ENCODE data around the gene HCRT. TPM values are rescaled to one million over a fixed set of nuclear protein-coding genes. Genes with fewer than 3 reads are reported as not detected.
A peak's percentile ranks its signal among the peaks of the same experiment; 100 is the strongest.
"Not testable (repeated sequence)": the region's sequence is repeated elsewhere in the genome, so short reads cannot be mapped to it uniquely, and the experiment has no call there.

HCRT gene
- total RNA-seq, 2 donors from 2014 or later, result not detected

DNA sequence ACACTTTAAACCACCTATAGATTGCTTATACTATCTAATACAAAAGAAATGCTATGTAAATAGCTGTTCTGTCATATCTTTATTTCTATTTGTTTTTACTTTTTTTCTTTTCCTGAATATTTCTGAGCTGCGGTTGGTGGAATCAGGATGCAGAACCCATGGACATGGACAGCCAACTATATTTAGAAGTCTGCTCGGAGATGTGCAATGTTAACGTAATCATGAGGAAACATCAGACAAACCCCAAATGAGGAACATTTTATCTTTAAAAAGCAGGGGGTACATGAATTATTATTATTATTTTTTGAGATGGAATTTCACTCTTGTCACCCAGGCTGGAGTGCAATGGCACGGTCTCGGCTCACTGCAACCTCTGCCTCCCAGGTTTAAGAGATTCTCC is 40.4 kb upstream of the HCRT start:
- DNase-seq (ENCODE audit: low spot score), result no peak
- Histone ChIP-seq H3K9me3 (no peaks in the 10 kb centered on the region), H3K4me3 (no peak overlapping the region), H3K4me1 (peaks cover 0 to 19% of the 10 kb centered on the region in 2 donors), H3K27ac (no peak overlapping the region), H3K36me3 (peaks cover 35% of the 10 kb centered on the region), H3K27me3 (no peaks in the 10 kb centered on the region)
- TF ChIP-seq, protein P1, sequence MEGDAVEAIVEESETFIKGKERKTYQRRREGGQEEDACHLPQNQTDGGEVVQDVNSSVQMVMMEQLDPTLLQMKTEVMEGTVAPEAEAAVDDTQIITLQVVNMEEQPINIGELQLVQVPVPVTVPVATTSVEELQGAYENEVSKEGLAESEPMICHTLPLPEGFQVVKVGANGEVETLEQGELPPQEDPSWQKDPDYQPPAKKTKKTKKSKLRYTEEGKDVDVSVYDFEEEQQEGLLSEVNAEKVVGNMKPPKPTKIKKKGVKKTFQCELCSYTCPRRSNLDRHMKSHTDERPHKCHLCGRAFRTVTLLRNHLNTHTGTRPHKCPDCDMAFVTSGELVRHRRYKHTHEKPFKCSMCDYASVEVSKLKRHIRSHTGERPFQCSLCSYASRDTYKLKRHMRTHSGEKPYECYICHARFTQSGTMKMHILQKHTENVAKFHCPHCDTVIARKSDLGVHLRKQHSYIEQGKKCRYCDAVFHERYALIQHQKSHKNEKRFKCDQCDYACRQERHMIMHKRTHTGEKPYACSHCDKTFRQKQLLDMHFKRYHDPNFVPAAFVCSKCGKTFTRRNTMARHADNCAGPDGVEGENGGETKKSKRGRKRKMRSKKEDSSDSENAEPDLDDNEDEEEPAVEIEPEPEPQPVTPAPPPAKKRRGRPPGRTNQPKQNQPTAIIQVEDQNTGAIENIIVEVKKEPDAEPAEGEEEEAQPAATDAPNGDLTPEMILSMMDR (IDR thresholded peaks at IDR 0.05), result no peak

DNA sequence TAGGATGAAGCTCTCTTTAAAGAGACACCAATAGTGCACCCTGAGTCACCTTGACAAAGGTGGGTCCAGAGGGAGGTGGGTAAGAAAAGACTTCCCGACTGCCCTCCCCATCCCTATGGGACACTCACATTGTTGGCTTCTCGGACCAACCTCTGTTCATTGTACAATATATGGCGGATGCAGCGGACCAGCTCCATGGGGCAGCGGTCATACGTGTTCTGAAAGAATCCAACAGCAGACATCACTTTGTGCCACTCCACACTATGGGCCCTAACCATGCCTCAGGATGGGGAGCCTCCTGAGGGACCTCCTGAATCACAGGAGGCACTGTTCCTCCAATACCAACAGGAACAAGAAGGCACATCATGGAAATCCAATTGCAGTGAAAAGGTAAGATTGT is 39.4 kb upstream of the HCRT start:
- Histone ChIP-seq H3K36me3 (peaks cover 35% of the 10 kb centered on the region), H3K27me3 (no peaks in the 10 kb centered on the region), H3K9me3 (no peaks in the 10 kb centered on the region), H3K4me1 (peaks cover 0 to 19% of the 10 kb centered on the region in 2 donors), H3K27ac (no peak overlapping the region), H3K4me3 (no peak overlapping the region)
- no peak for DNase-seq (ENCODE audit: low spot score)
- TF ChIP-seq, protein P1 (IDR thresholded peaks at IDR 0.05), result no peak

DNA sequence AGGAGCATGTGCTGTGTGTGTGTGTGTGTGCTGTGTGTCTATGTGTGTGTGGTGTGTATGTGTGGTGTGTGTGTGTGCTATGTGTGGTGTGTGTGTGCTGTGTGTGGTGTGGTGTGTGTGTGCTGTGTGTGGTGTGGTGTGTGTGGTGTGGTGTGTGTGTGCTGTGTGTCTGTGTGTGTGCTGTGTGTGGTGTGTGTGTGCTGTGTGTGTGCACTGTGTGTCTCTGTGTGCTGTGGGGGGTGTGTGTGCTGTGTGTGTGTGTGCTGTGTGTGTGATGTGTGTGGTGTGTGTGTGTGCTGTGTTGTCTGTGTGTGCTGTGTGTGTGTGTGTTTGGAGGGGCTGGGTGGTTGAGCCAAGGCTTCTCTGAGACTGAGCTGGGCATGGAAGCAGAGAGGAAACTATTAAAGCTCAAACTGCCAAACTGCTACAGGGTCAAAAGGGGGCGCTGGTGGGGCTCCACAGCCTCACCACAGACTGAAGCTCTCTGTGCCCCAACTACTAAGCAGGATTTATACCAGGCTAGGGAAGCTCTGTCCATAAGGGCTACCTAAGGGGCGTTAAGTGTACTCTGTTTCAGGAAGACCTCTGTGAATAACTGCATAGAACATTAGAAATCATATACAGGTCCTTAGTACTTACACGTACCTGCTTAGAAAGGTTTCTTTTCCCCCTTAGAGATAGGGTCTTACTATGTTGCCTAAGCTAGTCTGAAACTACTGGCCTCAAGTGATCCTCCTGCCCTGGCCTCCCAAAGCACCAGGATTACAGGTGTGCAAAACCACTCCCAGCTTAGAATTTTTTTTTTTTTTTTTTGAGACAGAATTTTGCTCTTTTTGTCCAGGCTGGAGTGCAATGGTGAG is 36.9 kb upstream of the HCRT start:
- H3K4me3 ChIP-seq, result no peak overlapping the region
- peaks cover 0 to under 1% of the 10 kb centered on the region in 2 donors for H3K4me1 ChIP-seq
- H3K27me3 ChIP-seq, result no peaks in the 10 kb centered on the region
- DNase-seq (ENCODE audit: low spot score), result no peak
- TF ChIP-seq, protein P1 (IDR thresholded peaks at IDR 0.05), result peak in 1 of 2 donors; percentile 59
- H3K9me3 ChIP-seq, result no peaks in the 10 kb centered on the region
- H3K27ac ChIP-seq, result no peak overlapping the region
- peaks cover 47% of the 10 kb centered on the region for H3K36me3 ChIP-seq

DNA sequence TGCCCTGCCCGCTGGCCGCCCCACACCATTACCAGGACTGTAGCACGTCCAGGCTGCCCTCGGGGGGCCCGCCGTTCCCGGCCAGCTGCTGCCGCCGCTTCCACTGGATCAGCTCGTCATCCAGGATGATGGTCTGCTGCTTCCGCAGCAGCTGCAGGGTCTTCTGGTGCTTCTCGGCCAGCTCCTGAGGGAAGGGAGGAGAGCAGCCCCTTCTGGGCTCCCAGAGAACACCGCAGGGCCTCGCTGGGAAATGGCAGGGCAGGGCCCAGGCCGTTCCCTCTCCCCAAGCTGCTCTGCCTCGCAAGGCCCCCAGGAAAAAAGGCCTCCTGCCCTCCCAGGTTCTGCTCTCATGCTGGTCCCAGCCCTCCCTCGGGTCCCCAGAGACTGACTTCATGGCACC is 34.0 kb upstream of the HCRT start:
- not testable (repeated sequence) for DNase-seq (ENCODE audit: low spot score); H3K27ac ChIP-seq; H3K4me3 ChIP-seq; H3K27me3 ChIP-seq; H3K4me1 ChIP-seq; H3K9me3 ChIP-seq
- peaks cover 71% of the 10 kb centered on the region for H3K36me3 ChIP-seq

DNA sequence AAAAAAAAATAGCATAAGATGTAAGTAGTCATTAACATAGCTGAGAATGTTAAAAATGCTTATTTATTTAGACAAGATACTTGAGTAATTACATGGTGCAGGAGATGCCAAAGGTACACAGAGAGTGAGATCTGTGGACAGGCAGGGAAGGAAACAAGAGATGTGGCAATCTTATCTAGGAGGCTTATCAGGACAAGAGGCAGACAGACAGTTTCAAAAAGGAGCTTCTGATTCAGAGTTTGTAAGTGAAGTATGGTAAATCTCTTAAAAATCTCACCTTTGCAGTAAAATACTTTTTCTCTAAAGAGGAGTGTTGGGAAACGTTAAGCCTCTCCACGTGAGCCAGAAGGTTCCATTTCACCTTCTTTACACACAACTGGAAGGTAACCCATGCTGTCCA is 28.9 kb upstream of the HCRT start:
- no peaks in the 10 kb centered on the region for H3K4me1 ChIP-seq
- no peak overlapping the region for H3K4me3 ChIP-seq
- H3K9me3 ChIP-seq, result no peaks in the 10 kb centered on the region
- DNase-seq (ENCODE audit: low spot score), result no peak
- TF ChIP-seq, protein P1 (IDR thresholded peaks at IDR 0.05), result no peak
- H3K27me3 ChIP-seq, result no peaks in the 10 kb centered on the region
- H3K27ac ChIP-seq, result no peak overlapping the region
- peaks cover 72% of the 10 kb centered on the region for H3K36me3 ChIP-seq

DNA sequence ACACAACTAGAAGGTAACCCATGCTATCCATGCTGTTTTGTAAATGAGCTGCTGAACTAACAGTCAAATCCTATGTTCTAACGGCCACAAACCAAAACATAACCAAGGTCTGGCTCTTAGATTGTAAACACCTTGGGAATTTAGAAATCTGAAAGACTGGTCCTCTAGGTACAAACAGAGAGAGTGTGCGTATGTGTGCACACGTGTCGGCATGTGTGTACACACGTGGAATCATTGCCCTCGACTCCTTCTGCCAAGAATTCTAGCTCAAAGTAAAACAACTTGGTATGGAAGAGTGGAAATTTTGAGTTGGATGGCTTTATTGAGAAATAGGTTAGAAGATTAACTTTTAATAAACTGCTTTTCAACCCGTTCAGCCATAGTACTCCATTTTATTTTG is 27.1 kb upstream of the HCRT start:
- Histone ChIP-seq H3K9me3 (no peaks in the 10 kb centered on the region), H3K36me3 (peaks cover 78% of the 10 kb centered on the region), H3K27me3 (no peaks in the 10 kb centered on the region), H3K27ac (peak overlapping the region; percentile 32 to 59), H3K4me3 (no peak overlapping the region), H3K4me1 (no peaks in the 10 kb centered on the region)
- no peak for DNase-seq (ENCODE audit: low spot score)
- TF ChIP-seq, protein P1 (IDR thresholded peaks at IDR 0.05), result no peak

DNA sequence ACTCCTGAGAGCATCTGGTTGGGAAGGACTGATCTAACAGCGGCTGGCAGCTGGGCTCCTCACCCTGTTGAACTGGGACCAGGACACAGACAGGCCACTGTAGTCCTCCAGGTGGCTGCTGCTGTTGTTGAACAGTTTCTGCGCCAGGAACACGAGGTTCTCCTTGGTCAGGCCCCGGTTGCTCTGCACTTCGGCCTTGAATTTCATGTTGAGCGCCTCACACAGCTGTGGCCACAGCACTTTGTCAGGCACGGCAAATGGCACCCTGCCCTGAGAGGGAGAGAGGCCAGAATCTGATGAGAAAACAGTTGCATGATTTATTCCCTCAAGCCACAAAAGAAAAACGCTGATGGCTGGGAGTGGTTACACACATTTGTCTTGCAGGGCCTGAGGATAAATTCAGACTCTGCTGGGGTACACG is 26.7 kb upstream of the HCRT start:
- peak; percentile 83 for DNase-seq (ENCODE audit: low spot score)
- Histone ChIP-seq H3K36me3 (peaks cover 78% of the 10 kb centered on the region), H3K27ac (peak overlapping the region; percentile 46 to 59)
- H3K9me3 ChIP-seq, H3K4me3 ChIP-seq, H3K27me3 ChIP-seq, H3K4me1 ChIP-seq: not testable (repeated sequence)
